ENCODE results near the gene MDN1.
"Not testable (repeated sequence)": the region's sequence is repeated elsewhere in the genome, so short reads cannot be mapped to it uniquely, and the experiment has no call there.

Gene MDN1

GRCh38 chr6:89636412-89636811, 183.2 kb downstream of the MDN1 start:
- DNase-seq; in situ Hi-C loops (cut with MboI; ENCODE audit: low pct_unique_long_range_greater_than_20kb, low sequenced_read_pairs): not testable (repeated sequence)

GRCh38 chr6:89630488-89630887, 189.1 kb downstream of the MDN1 start:
- DNase-seq, result no peak
- in situ Hi-C loops (cut with MboI; ENCODE audit: low pct_unique_long_range_greater_than_20kb, low sequenced_read_pairs), result no loop called here

DNA sequence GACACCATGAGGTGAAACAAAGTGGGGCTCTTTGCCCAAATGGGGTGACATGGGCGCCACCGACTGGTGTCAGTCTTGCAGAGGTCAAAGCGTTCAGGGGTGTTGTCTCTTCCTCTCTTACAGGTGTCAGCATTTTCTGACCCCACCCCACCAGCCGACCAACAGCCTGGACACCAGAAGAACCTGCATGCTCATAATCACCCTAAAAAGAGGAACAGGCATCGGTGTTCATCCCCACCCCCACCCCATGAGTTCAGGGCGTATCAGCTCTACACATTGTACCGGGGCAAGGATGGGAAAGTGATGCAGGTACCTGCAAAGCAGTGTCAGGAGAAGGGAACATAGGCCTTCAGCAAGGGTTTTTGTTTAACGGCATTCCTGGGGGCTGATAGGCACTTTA, 195.8 kb downstream of the MDN1 start:
- in situ Hi-C loops (cut with MboI; ENCODE audit: low pct_unique_long_range_greater_than_20kb, low sequenced_read_pairs), result loop anchor here (25.0 kb wide), 1 partner anchor 186 kb away; the partner anchor contains the start of gene ANKRD6
- DNase-seq, result no peak

DNA sequence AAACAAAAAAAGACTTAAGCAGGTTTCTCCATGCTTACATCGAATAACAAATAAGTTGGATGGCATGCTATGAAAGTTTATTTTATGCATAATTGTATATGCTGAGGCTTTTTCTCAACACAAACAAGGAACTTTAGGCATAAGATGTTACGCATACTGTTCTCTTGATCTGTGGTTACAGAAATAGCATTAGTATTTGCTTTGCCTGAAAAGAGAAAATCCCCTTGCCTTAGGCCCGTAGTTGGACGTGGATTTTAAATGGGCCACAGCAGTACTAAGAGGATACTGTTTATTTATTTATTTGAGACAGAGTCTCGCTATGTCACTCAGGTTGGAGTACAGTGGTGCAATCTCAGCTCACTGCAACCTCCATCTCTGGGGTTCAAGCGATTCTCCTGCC, 200.0 kb downstream of the MDN1 start:
- DNase-seq, result no peak
- in situ Hi-C loops (cut with MboI; ENCODE audit: low pct_unique_long_range_greater_than_20kb, low sequenced_read_pairs), result loop anchor here (25.0 kb wide), 1 partner anchor 182 kb away; the partner anchor contains the start of gene ANKRD6

DNA sequence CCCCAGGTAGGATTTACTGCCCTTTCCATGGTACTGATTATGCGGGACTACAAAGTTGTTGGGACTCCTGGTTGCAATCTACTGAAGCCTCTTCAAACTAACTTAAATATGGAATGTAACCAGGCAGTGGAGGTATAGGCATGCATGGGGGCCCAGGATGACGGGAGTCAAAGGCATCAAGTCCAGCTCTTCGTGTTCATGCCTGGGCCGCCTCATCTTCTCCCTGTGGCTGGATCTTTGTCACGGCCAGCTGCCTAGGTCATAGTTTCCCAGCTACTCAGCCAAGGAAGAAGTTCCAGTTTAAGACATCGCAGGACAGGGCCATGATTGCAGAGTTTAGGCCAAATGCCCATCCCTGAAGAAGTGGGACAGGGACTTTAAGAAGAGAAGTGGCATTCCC, 201.6 kb downstream of the MDN1 start:
- DNase-seq, result no peak
- in situ Hi-C loops (cut with MboI; ENCODE audit: low pct_unique_long_range_greater_than_20kb, low sequenced_read_pairs), result loop anchor here (25.0 kb wide), 1 partner anchor 181 kb away; the partner anchor contains the start of gene ANKRD6

DNA sequence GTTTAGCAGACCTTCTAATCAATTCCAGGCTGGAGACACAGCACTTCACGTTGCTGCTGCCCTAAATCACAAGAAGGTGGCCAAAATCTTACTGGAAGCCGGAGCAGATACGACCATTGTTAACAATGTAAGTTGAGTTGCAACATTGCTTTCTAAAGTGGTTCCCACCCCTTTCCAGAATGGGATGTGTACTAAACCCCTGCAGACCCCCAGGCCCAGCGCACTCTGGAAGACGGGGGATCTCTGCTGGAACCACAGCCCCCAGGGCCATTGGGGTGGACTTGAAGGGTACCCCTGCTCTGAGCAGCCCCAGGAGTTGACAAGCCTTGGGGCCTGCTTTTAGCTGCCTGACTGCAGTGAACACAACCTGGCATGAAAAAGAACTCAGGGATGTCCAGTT, 203.1 kb downstream of the MDN1 start:
- no peak for DNase-seq
- in situ Hi-C loops (cut with MboI; ENCODE audit: low pct_unique_long_range_greater_than_20kb, low sequenced_read_pairs), result loop anchor here (25.0 kb wide), 1 partner anchor 179 kb away; the partner anchor contains the start of gene ANKRD6

GRCh38 chr6:89615882-89616281, 203.7 kb downstream of the MDN1 start:
- in situ Hi-C loops (cut with MboI; ENCODE audit: low pct_unique_long_range_greater_than_20kb, low sequenced_read_pairs), result loop anchor here (25.0 kb wide), 1 partner anchor 179 kb away; the partner anchor contains the start of gene ANKRD6
- DNase-seq, result no peak

DNA sequence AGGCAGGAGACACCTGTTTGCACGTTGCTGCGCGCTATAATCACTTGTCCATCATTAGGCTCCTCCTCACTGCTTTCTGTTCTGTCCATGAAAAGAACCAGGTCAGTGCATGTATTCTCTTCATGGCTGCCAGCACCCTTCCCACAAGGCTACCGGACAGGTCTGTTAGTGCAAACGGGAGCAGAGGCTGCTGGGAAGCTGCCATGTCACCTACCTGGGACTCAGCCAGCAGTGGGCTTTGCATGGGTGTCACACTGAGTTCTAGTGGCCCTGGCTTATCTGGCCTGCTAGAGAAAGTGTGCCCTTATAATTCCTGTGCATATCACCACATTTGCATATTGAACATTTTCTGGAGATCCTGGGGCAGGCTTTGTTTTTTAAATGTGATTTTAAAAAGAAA, 205.8 kb downstream of the MDN1 start:
- in situ Hi-C loops (cut with MboI; ENCODE audit: low pct_unique_long_range_greater_than_20kb, low sequenced_read_pairs), result loop anchor here (25.0 kb wide), 1 partner anchor 176 kb away; the partner anchor contains the start of gene ANKRD6
- DNase-seq, result no peak

DNA sequence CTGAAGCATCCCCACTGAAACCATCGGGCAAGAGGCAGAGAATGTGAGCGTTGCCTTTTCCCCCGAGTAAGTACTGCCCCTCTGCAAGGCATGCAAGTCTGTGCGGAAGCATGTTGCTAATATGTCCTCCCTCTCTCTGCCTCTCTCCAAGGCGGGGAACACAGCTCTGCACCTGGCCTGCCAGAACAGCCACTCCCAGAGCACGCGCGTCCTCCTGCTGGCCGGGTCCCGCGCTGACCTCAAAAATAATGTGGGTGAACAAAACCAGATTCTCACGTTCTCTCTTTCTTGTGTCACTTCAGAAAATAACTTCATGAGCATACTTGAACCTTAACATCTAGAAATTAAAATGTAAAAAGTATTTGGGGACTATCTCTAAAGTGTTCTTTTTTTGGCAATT, 207.5 kb downstream of the MDN1 start:
- in situ Hi-C loops (cut with MboI; ENCODE audit: low pct_unique_long_range_greater_than_20kb, low sequenced_read_pairs), result loop anchor here (25.0 kb wide), 1 partner anchor 175 kb away; the partner anchor contains the start of gene ANKRD6
- DNase-seq, result no peak

GRCh38 chr6:89611666-89612065, 207.9 kb downstream of the MDN1 start:
- no peak for DNase-seq
- in situ Hi-C loops (cut with MboI; ENCODE audit: low pct_unique_long_range_greater_than_20kb, low sequenced_read_pairs), result loop anchor here (25.0 kb wide), 1 partner anchor 174 kb away; the partner anchor contains the start of gene ANKRD6

- in situ Hi-C loops (cut with MboI; ENCODE audit: low pct_unique_long_range_greater_than_20kb, low sequenced_read_pairs), result loop anchor here (25.0 kb wide), 1 partner anchor 173 kb away; the partner anchor contains the start of gene ANKRD6
- DNase-seq, result peak; percentile 85
These were observed 209.4 kb downstream of the MDN1 start for GRCh38 chr6:89610149-89610642.

GRCh38 chr6:89605861-89606260, 213.7 kb downstream of the MDN1 start:
- no peak for DNase-seq
- in situ Hi-C loops (cut with MboI; ENCODE audit: low pct_unique_long_range_greater_than_20kb, low sequenced_read_pairs), result loop anchor here (25.0 kb wide), 1 partner anchor 169 kb away; the partner anchor contains the start of gene ANKRD6

DNA sequence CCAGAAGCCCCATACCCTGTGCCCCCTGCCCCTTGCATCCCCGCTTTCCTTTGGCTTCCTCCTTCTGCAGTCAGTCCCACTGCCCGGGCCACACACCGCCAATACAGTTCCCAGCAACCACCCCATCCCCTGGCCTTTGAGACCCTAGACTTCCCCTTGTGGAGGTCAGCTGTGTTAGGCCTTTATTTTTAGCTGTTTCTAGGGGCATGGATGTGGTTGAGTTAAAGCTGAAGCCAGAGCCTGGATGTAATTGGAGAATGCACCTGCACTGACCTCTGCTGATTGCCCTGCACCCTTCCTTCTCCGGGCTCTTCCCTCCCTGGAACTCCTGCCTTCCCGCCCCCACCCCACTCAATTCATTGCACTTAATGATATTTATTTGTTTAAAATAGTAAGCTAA, 214.9 kb downstream of the MDN1 start:
- DNase-seq, result no peak
- in situ Hi-C loops (cut with MboI; ENCODE audit: low pct_unique_long_range_greater_than_20kb, low sequenced_read_pairs), result loop anchor here (25.0 kb wide), 1 partner anchor 167 kb away; the partner anchor contains the start of gene ANKRD6

GRCh38 chr6:89602166-89602565, 217.4 kb downstream of the MDN1 start:
- in situ Hi-C loops (cut with MboI; ENCODE audit: low pct_unique_long_range_greater_than_20kb, low sequenced_read_pairs), result loop anchor here (25.0 kb wide), 1 partner anchor 165 kb away; the partner anchor contains the start of gene ANKRD6
- no peak for DNase-seq

DNA sequence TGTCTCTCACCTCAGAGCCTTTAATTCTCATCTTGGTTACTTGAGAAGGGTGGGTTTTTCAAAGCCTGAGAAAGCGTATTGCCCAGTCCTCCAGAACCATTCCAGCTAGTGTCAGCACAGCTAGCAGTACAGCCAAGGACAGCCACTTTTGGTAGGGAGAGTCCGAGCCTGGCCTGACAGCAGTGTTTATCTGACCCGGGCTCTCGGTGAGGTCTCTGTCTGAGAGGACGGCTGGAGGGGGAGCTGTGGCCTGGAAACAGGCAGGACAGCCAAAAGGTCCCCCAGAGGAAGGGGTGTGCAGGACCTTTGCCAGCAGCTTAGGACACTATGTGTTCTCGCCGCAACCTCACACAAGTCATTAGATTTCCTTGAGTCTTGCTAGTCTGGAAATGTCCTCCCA, 219.9 kb downstream of the MDN1 start:
- no peak for DNase-seq
- in situ Hi-C loops (cut with MboI; ENCODE audit: low pct_unique_long_range_greater_than_20kb, low sequenced_read_pairs), result loop anchor here (25.0 kb wide), 1 partner anchor 162 kb away; the partner anchor contains the start of gene ANKRD6

- in situ Hi-C loops (cut with MboI; ENCODE audit: low pct_unique_long_range_greater_than_20kb, low sequenced_read_pairs), result no loop called here
- DNase-seq, result peak; percentile 53
These were observed 221.6 kb downstream of the MDN1 start for GRCh38 chr6:89597988-89598387.

- in situ Hi-C loops (cut with MboI; ENCODE audit: low pct_unique_long_range_greater_than_20kb, low sequenced_read_pairs), result no loop called here
These were observed 222.2 kb downstream of the MDN1 start for GRCh38 chr6:89597372-89597771.

DNA sequence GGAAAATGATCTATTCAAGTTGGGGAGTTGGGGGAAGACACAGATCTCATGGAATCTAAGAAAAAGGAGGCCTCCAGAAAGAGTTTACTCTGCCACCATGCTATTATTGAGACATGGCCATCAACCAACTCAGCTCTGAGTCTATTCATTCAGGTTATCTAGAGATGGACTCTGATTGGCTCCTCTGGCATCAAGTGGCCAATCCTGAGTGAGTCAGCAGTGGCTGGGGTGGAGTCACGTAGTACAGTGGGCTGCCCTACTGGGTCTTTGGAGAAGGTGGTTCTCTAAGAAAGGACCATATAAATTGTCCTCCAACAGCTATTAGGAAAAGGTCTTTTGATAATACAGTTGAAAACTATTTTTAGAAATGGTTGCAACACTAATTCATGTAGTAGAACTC, 223.1 kb downstream of the MDN1 start:
- no peak for DNase-seq

More at GRCh38 chr6:89597372-89597771, 222.2 kb downstream of the MDN1 start:
- DNase-seq, result no peak

GRCh38 chr6:89596056-89596455, 223.5 kb downstream of the MDN1 start:
- DNase-seq, result no peak

More for the DNA sequence above, 223.1 kb downstream of the MDN1 start:
- in situ Hi-C loops (cut with MboI; ENCODE audit: low pct_unique_long_range_greater_than_20kb, low sequenced_read_pairs), result no loop called here

More at GRCh38 chr6:89596056-89596455, 223.5 kb downstream of the MDN1 start:
- in situ Hi-C loops (cut with MboI; ENCODE audit: low pct_unique_long_range_greater_than_20kb, low sequenced_read_pairs), result no loop called here

Data from KBM-7 (cell line).